Lung (tissue), 12 donors: ENCODE results near the gene WASHC3. TPM values are rescaled to one million over a fixed set of nuclear protein-coding genes. Genes with fewer than 3 reads are reported as not detected.
"Not testable (repeated sequence)": the region's sequence is repeated elsewhere in the genome, so short reads cannot be mapped to it uniquely, and the experiment has no call there.

ENCODE experiments used
- ATAC-seq: fragments of 200-7000 bp; cut with Tn5 transposase; one replicate; pipeline ENCODE4 v1.9.1; 2020; ENCODE audit warnings: moderate number of reproducible peaks; ENCODE audit not compliant: insufficient read depth, low FRiP score
- DNase-seq, 3 donors: peaks; one replicate each; pipeline ENCODE4 v3.0.0-alpha.2; 2013 to 2017
- H3K27ac ChIP-seq, 2 donors: one replicate each; pipeline ENCODE4 v1.5.1; 2013; ENCODE audit warnings: mild to moderate bottlenecking in 2 of 2, moderate library complexity in 2 of 2, control low read depth in 1 of 2, inconsistent platforms in 1 of 2, low read depth in 1 of 2, low read length in 1 of 2
- H3K27me3 ChIP-seq, 3 donors: one replicate each; pipeline ENCODE4 v1.5.1; 2013; ENCODE audit warnings: low read length in 2 of 3; ENCODE audit not compliant: control insufficient read depth in 3 of 3, insufficient read depth in 3 of 3
- H3K36me3 ChIP-seq, 4 donors: one replicate each; pipeline ENCODE4 v1.5.1; 2013; ENCODE audit warnings: low read length in 4 of 4, mild to moderate bottlenecking in 1 of 4, moderate library complexity in 1 of 4; ENCODE audit not compliant: control insufficient read depth in 4 of 4, insufficient read depth in 4 of 4
- H3K4me1 ChIP-seq, 5 donors: one replicate each; pipeline ENCODE4 v1.5.1; 2013; ENCODE audit warnings: low read length in 5 of 5, mild to moderate bottlenecking in 2 of 5, moderate library complexity in 1 of 5; ENCODE audit not compliant: control insufficient read depth in 5 of 5, insufficient read depth in 5 of 5
- H3K4me3 ChIP-seq: one replicate; pipeline ENCODE4 v1.5.1; 2013; ENCODE audit warnings: mild to moderate bottlenecking, control low read depth, moderate library complexity
- H3K9ac ChIP-seq, 2 donors: one replicate each; pipeline ENCODE4 v1.5.1; 2013; ENCODE audit warnings: low read length in 2 of 2, control low read depth in 1 of 2; ENCODE audit not compliant: insufficient read depth in 1 of 2
- H3K9me3 ChIP-seq, 4 donors: one replicate each; pipeline ENCODE4 v1.5.1; 2013; ENCODE audit warnings: low read length in 3 of 4, mild to moderate bottlenecking in 1 of 4, moderate library complexity in 1 of 4; ENCODE audit not compliant: control insufficient read depth in 4 of 4, insufficient read depth in 3 of 4
- CTCF ChIP-seq: IDR thresholded peaks from 2 replicates; pipeline ENCODE4 v1.5.1; 2012; ENCODE audit warnings: mild to moderate bottlenecking; ENCODE audit errors: control extremely low read depth, extremely low read depth
- WGBS, 2 donors: extraction: QIAGEN DNeasy Blood & Tissue Kit; methylation state at CpG; one replicate each; pipeline ENCODE4 v1.1.7; 2013; 5-methylcytosine and 5-hydroxymethylcytosine counted together
- polyA plus RNA-seq, 2 donors: library from polyadenylated mRNA; stranded (reverse); fragments of 200-250 nt; gene quantifications; one replicate each; pipeline ENCODE4 v1.2.1, GENCODE V29; 2013
- total RNA-seq, 2 donors: library from RNA; depleted of rRNA in 1 of 2; stranded (reverse); fragments of >200 nt in 1 of 2; gene quantifications; one replicate each; pipeline ENCODE4 v1.2.1, GENCODE V29; 2014 to 2021
- donor health status: control.
- donor health status: control.
- donor health status: Bipolar disorder and iron deficiency.
- donor health status: healthy.
- donor health status: DM: yes; HTN: yes; CAD: no.

The WASHC3 gene
- total and polyA plus RNA-seq, 4 donors: 28.0 to 53.3 (median 45.2) TPM

- Histone ChIP-seq H3K4me1 (peaks cover 0 to 1% (median 0%) of the 10 kb centered on the region in 5 donors), H3K27ac (peak overlapping the region in 1 of 2 donors; percentile 40), H3K27me3 (no peaks in the 10 kb centered on the region), H3K4me3 (no peak overlapping the region), H3K9ac (no peak overlapping the region), H3K36me3 (peaks cover 7 to 26% (median 13%) of the 10 kb centered on the region in 4 donors), H3K9me3 (no peaks in the 10 kb centered on the region)
- WGBS, 2 donors: 75 to 89% methylated on average over 4 of the region's 4 CpGs
- TF ChIP-seq CTCF: no peak
- ATAC-seq (no peak), DNase-seq (no peak)
These were observed 19.1 kb upstream of the WASHC3 start for GRCh38 chr12:102080842-102081241.

GRCh38 chr12:102072092-102072491 lies 10.3 kb upstream of the WASHC3 start:
- not testable (repeated sequence) for H3K27me3 ChIP-seq, DNase-seq, H3K4me1 ChIP-seq, ATAC-seq, H3K9ac ChIP-seq, H3K4me3 ChIP-seq, H3K27ac ChIP-seq, H3K9me3 ChIP-seq
- 93 to 94% methylated on average over 7 of the region's 7 CpGs for WGBS, 2 donors
- H3K36me3 ChIP-seq: peaks cover 1 to 16% (median 6%) of the 10 kb centered on the region in 4 donors

GRCh38 chr12:102069707-102070106 lies 7.9 kb upstream of the WASHC3 start:
- peaks cover 0 to 8% (median 0%) of the 10 kb centered on the region in 5 donors for H3K4me1 ChIP-seq
- 39 to 52% methylated on average over 3 of the region's 3 CpGs for WGBS, 2 donors
- TF ChIP-seq CTCF: no peak
- ATAC-seq (no peak), DNase-seq (peak in 2 of 3 donors; percentile 20 to 32)
- H3K36me3 ChIP-seq: peaks cover 0 to 7% (median under 1%) of the 10 kb centered on the region in 4 donors
- no peaks in the 10 kb centered on the region for H3K9me3 ChIP-seq
- H3K27me3 ChIP-seq: no peaks in the 10 kb centered on the region
- no peak overlapping the region for H3K9ac ChIP-seq
- H3K4me3 ChIP-seq: no peak overlapping the region
- H3K27ac ChIP-seq: no peak overlapping the region

- H3K27me3 ChIP-seq: no peaks in the 10 kb centered on the region
- H3K27ac ChIP-seq: no peak overlapping the region
- WGBS, 2 donors: 84 to 85% methylated on average over 5 of the region's 5 CpGs
- H3K9ac ChIP-seq: no peak overlapping the region
- ATAC-seq (no peak), DNase-seq (no peak)
- H3K9me3 ChIP-seq: no peaks in the 10 kb centered on the region
- H3K36me3 ChIP-seq: no peaks in the 10 kb centered on the region
- H3K4me1 ChIP-seq: peaks cover 0 to 8% (median 0%) of the 10 kb centered on the region in 5 donors
- H3K4me3 ChIP-seq: no peak overlapping the region
- no peak for TF ChIP-seq CTCF
These were observed 5.9 kb upstream of the WASHC3 start for GRCh38 chr12:102067574-102068258.
